Nephron progenitor cell (in vitro differentiated cells): ENCODE measurements around the gene SLCO3A1.
"Not testable (repeated sequence)": the region's sequence is repeated elsewhere in the genome, so short reads cannot be mapped to it uniquely, and the experiment has no call there.

ENCODE experiments used
- DNase-seq: peaks from one replicate; pipeline ENCODE4 v3.0.0; 2021
- H3K27ac Mint-ChIP-seq: 2 replicates; pipeline ENCODE4 v1.8.0; 2021; ENCODE audit warnings: mild to moderate bottlenecking, moderate library complexity, mixed read lengths
- H3K27me3 Mint-ChIP-seq: 2 replicates; pipeline ENCODE4 v1.8.0; 2021; ENCODE audit warnings: mild to moderate bottlenecking, low read depth, mixed read lengths; ENCODE audit not compliant: poor library complexity
- H3K36me3 Mint-ChIP-seq: 2 replicates; pipeline ENCODE4 v1.8.0; 2021; ENCODE audit warnings: low read depth, mixed read lengths
- H3K4me1 Mint-ChIP-seq: 2 replicates; pipeline ENCODE4 v1.8.0; 2021; ENCODE audit warnings: mixed read lengths
- H3K4me3 Mint-ChIP-seq: 2 replicates; pipeline ENCODE4 v1.8.0; 2021; ENCODE audit warnings: mild to moderate bottlenecking, moderate library complexity, mixed read lengths
- H3K9me3 Mint-ChIP-seq: 2 replicates; pipeline ENCODE4 v1.8.0; 2021; ENCODE audit warnings: mild to moderate bottlenecking, moderate library complexity, mixed read lengths
- TF ChIP-seq, protein P1 (sequence below): fragments of 200-600 bp; sonication (generic); IDR thresholded peaks from 2 replicates; pipeline ENCODE4 v1.5.0; 2021; ENCODE audit warnings: antibody characterized with exemption

Gene SLCO3A1

DNA sequence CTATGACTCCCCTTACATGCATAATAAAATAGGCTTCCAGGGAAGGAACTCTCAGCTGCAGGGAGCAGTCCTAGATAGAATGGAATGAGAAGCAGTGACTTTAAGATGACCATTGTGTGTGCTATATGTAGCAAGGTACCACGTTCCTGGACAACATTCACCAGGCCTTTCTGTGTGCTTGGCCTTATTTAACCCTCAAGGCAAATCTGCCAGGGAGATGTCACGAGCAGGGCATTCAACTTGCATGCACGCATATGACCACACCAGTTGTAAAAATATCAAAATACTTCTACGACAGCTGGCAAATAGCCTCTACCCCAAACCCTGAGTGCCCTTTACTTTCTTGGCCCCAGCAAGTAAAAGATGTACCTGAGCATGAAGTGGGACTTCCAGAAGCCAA is 342.8 kb downstream of the SLCO3A1 start:
- Mint-ChIP-seq H3K36me3 (no peaks in the 10 kb centered on the region), H3K4me1 (peaks cover 5% of the 10 kb centered on the region), H3K27ac (no peak overlapping the region), H3K9me3 (no peaks in the 10 kb centered on the region), H3K4me3 (no peak overlapping the region), H3K27me3 (peaks cover 4% of the 10 kb centered on the region)
- TF ChIP-seq, protein P1, sequence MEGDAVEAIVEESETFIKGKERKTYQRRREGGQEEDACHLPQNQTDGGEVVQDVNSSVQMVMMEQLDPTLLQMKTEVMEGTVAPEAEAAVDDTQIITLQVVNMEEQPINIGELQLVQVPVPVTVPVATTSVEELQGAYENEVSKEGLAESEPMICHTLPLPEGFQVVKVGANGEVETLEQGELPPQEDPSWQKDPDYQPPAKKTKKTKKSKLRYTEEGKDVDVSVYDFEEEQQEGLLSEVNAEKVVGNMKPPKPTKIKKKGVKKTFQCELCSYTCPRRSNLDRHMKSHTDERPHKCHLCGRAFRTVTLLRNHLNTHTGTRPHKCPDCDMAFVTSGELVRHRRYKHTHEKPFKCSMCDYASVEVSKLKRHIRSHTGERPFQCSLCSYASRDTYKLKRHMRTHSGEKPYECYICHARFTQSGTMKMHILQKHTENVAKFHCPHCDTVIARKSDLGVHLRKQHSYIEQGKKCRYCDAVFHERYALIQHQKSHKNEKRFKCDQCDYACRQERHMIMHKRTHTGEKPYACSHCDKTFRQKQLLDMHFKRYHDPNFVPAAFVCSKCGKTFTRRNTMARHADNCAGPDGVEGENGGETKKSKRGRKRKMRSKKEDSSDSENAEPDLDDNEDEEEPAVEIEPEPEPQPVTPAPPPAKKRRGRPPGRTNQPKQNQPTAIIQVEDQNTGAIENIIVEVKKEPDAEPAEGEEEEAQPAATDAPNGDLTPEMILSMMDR = no peak
- DNase-seq = no peak

DNA sequence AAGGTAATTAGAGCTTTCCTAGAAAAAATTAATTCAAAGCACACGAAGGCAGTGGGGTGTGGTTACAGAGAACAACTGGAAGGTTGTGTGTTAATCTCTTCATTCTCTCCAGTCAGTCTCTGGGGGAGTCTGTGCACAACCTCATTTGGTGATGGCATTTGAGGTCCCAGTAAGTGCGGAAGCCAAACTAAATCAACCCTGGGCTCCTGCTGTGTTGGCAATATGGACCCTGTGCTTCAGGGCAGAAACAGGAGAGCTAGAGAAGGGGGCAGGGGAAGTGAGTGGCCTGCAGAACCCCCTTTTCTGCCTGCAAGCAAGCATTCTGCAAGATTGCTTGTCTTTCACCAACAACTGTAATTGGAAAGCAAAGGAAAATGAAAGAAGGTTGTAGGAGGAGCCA is 344.2 kb downstream of the SLCO3A1 start:
- Mint-ChIP-seq H3K4me3 (no peak overlapping the region), H3K9me3 (no peaks in the 10 kb centered on the region), H3K36me3 (no peaks in the 10 kb centered on the region), H3K27me3 (peaks cover 4% of the 10 kb centered on the region), H3K27ac (no peak overlapping the region), H3K4me1 (peaks cover 5% of the 10 kb centered on the region)
- DNase-seq = no peak
- TF ChIP-seq, protein P1 = no peak

DNA sequence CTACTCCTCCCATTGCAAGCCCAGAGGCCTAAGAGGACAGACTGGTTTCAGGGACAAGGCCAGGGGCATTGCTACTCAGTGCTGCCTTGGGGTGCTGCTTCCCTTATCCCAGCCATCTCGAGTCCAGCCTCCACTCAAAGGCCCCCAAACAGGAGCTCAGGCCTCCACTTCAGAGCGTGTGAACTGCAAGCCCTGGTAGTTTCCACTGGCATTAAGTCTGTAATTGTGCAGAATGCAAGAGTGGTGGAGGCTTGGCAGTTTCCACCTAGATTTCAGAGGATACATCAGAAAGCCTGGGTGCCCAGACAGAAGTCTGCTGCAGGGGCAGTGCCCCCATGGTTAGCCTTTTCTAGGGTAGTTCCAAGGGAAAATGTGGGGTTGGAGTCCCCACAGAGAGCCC is 347.4 kb downstream of the SLCO3A1 start:
- Mint-ChIP-seq H3K27me3 (peaks cover 4% of the 10 kb centered on the region), H3K27ac (no peak overlapping the region), H3K4me3 (no peak overlapping the region), H3K36me3 (no peaks in the 10 kb centered on the region), H3K4me1 (peaks cover 5% of the 10 kb centered on the region), H3K9me3 (peaks cover 4% of the 10 kb centered on the region)
- TF ChIP-seq, protein P1 = no peak
- no peak for DNase-seq

- DNase-seq = no peak
- Mint-ChIP-seq H3K27ac (no peak overlapping the region), H3K9me3 (peaks cover 19% of the 10 kb centered on the region)
Observed at GRCh38 chr15:92205255-92205739, 351.8 kb downstream of the SLCO3A1 start.

DNA sequence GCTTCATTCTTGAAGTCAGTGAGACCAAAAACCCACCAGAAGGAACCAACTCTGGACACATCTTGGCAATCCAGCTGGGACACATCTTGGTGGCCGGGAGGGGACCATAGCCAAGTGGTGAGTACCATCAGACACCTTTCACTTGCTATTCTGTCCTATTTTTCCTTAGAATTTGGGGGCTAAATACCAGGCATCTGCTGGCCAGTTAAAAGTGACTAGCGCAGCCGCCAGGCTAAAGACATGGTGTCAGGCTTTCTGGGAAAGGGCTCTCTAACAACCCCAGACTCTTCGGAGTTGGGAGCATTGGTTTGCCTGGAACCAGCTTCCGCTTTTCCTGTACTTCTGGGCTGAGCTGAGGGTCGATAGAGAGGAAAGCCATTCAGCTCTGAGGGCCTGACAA is 354.1 kb downstream of the SLCO3A1 start:
- not testable (repeated sequence) for H3K27me3 Mint-ChIP-seq, H3K36me3 Mint-ChIP-seq, H3K27ac Mint-ChIP-seq, DNase-seq, H3K4me3 Mint-ChIP-seq, H3K4me1 Mint-ChIP-seq
- H3K9me3 Mint-ChIP-seq = peaks cover 25% of the 10 kb centered on the region

More at GRCh38 chr15:92205255-92205739, 351.8 kb downstream of the SLCO3A1 start:
- Mint-ChIP-seq H3K4me1 (no peaks in the 10 kb centered on the region), H3K27me3 (peaks cover 4% of the 10 kb centered on the region), H3K4me3 (no peak overlapping the region), H3K36me3 (no peaks in the 10 kb centered on the region)
- TF ChIP-seq, protein P1 = no peak
